COLO829 (cell line): ENCODE results near the gene FER1L5.

ENCODE experiments used
- DNase-seq: peaks from one replicate; pipeline ENCODE4 v3.0.0; 2012; ENCODE audit warnings: low spot score

Gene FER1L5

DNA sequence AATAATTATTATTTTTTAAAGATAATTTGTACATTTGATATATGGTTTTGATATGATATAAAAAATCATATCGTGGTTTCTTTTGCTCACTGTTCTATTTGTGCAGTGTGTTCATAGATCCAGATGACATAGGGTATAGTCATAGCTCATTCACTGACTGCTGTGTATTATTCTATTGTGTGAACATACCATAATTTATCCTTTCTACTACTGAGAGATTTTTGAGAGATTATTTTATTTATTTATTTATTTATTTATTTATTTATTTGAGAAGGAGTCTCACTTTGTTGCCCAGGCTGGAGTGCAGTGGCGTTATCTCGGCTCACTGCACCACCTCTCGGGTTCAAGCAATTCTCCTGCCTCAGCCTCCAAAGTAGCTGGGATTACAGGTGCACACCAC is 39.0 kb downstream of the FER1L5 start:
- no peak for DNase-seq

DNA sequence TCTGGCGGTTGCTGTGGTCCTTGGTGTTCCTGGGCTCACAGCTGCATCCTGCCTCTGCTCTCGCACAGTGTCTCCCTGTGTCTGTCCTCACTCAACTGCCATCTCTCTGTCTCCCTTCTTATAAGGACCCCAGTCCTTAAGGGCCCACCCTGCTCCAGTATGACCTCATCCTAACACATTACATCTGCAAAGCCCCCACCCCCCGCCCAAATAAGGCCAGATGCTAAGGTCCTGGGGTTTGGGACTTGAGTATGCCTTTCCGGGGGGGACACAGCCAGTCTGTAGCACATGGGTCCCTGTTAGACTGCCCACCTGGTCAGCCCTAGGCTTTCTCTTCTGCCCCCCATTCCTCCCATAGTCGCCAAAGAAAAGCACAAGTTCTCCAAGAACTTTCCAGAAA is 40.7 kb downstream of the FER1L5 start:
- DNase-seq = no peak

DNA sequence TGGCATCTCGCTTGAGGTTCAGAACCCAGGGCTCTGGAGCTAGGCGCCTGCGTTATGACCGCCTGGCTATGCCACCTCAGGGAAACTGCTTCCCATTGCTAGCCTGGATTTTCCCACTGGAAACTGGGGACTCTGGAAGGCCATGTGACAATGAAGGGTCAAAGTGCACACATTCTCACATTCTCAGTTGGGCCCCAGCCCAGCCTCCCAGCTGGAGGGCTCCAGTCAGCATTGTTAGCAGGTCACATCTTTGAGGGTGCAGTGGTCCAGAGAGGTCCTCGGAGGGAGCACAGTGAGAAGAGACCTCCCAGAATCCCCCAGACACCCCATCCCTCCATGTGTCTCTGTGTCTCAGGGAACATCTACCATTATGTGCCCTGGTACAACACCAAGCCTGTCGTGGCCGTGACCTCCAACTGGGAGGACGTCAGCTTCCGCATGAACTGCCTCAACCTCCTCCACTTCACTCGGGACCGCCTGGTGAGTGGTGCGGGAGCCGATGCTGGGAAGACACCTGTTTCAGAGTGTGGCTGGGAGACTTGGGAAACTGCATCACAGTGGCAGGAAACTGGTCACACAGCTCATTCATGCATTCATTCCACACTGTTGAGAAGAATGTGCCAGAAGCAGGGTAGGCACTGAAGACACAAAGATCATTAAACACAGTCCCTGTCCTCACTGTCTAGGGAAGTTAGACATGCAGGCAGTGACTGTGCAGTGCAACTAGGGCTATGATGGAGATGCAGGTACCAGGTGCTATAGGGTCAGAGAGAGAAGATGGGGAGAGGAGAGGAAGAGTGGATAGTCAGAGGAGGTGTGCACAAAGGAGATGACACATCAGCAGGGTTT is 41.6 kb downstream of the FER1L5 start:
- DNase-seq = no peak

DNA sequence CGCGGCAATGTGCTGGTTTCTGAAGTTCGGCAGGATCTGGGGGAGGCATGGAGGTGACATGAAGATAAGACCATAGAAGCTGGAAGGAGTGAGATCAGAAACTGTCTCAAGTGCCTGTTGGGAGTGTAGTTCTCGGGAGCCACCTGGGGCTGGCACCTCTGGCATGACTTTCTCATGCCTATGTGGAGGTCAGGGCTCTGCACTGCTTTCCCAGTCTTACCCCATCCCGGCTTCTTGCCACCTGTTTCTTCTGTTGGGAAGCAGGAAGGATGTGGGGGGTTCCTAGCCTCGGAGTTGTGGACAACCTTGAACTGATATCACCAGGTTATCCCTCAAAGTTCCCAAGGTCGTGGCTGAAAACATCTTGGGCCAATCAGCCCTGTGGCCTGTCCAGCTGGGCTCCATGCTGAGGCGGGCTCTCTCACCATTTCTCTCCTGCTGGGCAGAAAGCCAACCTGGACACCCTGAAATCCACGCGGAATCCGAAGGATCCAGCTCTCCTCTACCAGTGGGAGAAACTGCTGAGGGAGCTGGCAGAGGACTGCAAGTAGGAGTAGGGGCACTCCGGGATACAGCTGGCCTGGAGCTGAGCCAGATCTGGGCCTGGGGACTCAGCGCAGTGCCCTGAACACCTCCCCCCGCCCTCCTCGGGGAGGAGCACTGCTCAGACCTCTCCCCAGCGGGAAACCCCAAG is 42.5 kb downstream of the FER1L5 start:
- DNase-seq = no peak

DNA sequence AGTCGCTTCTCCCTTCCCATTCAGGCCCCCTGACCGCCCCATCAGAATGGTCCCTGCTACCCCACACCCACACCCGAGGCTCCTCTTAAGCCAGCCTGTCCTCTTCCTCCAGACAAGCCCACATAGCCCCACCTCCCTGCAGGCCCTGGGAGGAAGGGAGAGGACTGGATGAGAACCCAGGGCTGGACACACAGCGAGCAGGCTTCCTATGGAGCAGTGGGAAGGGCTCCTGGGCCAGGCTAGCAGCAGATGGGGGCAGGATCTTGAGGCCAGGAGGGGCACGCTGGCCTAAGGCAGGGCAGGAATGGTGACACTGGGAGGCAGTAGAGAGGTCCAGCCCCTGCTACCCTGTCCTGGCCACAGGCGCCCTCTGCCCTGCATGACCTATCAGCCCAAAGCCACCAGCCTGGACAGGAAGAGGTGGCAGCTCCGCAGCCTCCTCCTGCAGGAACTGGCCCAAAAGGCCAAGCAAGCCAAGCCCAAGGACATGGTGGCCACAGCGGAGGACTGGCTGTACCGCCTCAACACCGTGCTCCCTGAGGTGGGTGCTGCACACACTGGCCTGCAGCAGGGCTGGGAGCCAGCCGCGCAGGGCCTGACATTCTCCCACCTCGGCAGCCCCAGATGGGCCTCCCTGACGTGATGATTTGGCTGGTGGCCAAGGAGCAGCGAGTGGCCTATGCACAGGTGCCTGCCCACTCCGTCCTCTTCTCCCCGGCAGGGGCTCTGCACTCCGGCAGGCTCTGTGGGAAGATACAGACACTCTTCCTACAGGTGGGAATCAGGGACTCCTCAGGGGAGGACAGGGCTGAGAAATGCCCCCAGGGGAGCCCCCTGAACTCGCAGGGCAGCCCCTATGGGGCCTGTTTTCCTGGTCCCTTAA is 43.3 kb downstream of the FER1L5 start:
- no peak for DNase-seq

DNA sequence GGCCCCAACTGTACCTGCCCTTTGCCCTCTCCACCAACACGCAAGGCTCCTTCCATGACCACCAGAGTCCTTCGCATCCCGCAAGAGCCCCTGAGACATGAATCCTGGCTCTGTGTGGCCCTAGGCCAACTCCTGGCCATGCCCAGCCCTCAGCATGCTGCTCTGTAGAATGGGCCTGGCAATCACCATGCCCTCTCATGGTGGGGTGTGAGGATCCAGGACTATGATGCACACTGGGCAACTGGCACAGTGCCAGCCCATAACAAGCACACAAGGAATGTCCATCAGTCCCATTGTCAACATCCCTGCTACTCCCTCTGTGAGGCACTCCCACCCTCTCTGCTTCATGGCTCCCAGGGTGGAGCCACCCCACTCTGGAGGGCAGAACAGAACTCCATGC is 44.7 kb downstream of the FER1L5 start:
- no peak for DNase-seq

DNA sequence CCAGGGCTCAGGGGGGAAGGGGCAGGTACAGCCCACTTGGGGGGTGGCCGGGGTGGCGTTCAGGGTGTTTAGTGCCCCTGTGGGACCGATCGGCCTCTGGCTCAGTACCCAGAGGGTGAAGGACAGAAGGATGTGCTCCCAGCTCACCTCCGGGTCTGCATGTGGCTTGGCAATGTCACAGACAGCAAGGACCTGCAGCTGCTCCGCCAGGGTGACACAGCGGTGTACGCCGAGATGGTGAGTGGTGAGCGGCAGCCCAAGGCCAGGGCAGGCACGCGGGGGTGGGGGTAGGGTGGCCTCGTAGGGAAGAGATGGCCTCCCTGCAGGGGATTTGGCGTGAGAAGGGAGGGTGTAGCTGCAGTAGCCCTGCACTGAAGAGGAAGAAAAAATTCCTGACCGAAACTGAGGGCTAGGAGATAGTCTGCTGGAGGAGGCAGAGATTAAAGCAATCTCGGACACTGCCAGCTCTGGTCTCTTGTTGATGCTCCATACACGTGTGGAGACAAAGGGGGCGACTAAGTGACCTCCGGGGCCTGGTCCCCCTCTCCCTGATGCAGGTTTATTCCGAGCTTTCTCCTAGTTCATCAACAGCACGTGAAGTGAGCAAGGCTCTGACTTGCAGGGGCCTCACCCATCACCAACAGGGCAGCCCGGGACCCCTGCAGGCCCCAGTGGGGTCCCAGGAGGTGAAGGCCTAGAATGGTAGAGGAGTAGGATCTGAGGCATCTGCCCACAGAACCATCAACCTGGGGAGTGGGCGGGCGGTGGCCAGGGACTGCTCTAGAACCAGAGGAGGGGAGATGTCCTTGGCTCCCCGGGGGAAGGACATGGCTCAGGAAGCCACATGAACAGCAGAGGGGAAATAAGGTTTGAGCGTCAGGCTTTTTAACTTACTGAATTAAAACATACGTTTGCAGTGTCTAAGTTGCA is 45.4 kb downstream of the FER1L5 start:
- no peak for DNase-seq

DNA sequence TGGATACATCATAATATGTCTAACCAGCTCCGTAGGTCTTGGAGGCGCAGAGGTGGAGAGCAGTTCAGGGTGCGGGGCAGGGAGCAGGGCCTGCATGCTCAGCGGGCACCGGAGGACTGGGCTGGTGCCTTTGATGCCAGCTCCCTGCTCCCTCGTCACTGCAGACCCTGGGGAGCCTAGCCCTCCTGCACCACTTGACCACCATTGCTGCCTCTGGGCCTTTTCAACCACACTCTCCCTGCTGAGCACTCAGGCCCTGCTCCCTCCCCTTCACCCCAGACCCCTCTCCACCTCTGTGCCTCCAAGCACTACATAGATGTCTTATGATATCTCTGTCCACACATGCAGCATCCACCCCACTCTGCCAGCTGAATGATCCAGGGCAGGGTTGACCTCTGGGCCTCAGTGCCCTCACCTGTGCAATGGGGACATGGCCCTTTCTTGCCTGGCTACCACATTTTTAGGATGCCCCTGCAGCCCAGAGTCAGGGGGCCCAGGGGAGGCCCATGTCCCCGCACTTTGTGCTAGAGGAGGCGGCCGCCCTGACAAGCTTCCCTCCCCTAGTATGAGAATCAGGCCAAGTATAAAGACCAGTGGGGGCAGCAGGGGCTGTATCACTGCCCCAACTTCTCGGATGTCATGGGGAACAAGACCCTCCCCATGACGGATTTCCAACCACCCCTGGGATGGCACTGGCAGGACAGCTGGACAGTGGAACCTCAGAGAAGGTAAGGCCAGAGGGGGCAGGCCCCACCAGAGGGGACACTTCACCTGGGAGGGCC is 46.3 kb downstream of the FER1L5 start:
- no peak for DNase-seq

DNA sequence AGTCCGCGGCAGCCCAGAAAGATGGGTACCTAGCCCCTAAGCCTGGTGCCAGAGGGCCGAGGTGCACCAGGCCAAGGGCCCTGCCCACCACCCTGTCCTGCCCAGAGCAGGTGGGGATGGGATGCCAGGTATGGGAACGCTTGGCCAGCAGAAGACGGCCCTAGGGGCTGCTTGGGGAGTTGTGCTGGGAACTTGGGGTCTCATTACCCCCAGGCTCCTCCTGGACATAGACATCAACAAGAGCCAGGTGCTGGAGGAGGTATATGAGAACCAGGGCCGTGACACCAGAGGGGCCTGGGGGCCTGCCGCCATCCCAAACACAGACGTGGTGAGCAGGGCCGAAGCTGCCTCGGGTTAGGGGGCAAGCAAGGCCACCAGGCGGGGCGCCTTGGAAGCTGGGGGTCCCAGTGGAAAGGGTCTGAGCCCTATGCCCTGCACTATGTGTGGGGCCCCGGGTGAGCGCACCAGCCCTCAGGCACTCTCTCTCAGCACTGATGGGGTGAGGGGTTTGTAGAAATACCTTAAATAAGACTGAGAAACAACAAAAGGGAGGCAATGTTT is 46.9 kb downstream of the FER1L5 start:
- DNase-seq = no peak

DNA sequence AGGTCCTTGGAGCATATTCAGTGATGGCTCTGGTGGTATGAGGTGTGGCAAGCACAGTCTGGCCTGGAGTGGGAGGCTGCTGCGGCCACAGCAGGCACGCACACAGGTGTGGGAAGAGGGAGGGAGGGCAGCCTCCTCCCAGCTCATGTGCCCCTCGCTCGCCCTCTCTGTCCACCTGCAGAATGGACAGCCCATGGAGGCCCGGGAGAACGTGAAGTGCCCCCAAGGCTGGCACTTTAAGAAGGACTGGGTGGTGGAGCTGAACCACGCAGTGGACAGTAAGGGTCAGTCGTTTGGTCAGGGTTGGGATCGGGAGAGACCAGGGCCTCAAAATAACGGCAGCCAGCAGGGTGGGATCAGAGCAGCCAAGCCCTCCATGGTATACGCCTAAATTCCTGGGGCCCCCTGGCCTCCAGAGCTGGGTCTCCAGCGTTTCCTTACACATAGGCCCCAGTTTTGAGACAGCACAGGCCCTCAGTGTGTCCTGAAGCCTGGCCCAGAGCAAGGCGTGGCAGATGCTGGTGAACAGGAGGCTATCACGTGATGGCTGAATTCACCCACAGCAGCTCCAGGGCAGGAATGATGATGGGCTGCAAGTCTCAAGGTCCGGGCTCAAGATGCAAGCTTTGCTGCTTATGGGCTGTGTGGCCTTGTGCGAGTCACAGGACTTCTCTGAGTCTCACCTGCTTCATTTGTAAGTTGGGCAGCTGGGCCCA is 47.9 kb downstream of the FER1L5 start:
- no peak for DNase-seq

DNA sequence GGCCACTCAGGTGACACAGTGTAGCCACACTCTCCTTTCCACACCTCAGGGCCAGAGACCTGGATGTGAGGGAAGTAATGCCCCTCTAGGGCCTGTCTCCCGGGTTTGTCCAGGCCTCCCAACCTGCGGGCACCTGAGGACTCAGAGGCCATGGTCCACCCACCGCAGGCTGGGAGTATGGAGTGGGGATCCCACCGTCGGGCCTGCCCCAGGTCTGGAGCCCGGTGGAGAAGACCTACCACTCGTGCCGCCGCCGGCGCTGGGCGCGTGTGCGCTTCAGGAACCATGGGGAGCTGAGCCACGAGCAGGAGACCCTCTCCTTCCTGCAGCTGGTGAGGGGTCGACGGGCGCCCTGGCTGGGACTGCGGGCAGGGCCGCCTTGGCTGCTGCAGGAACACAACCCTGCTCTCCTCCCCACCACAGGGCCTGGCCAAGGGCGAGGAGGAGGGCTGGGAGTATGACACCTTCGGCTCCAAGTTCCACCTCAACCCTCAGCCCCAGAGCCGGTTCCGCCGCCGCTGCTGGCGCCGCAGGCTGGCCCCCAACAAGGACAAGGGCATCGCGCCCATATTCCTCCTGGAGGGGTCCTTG is 48.6 kb downstream of the FER1L5 start:
- DNase-seq = no peak

DNA sequence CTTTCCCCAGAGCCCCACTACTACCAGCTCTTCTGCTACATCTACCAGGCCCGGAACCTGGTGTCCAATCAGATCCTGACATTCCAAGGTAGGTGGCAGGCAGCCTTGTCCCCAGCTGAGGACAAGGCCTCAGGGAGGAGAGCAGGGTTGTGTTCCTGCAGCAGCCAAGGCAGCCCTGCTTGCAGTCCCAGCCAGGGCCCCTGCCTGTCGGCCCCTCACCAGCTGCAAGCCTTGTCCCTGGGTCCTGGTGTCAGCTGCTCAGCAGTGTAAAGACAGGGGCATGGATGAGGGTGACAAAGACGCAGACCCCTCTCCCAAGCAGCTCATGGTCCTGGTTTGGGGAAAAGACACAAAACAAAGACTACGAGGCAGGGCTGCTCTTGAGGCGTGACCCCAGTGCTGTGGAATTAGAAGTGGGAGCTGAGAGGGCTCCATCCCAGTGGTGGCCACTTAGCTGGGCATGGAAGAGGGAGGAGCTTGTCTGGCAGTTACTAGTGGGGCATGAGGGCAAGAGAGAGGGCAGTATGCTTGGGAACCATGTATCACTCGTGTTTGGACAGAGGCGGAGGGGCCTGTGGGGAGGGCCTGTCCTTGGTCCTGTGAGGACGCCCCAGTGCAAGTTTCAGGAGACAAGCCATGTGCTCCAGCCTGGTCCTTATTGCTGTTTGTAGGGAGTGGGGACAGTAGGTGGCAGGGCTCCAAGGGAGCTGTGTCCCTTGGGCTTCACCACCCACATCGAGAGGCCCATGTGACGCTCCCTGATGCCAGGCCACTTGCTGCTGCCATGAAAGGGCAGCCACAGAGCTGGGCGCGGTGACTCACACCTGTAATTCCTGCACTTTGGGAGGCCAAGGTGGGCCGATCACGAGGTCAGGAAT is 49.8 kb downstream of the FER1L5 start:
- no peak for DNase-seq

DNA sequence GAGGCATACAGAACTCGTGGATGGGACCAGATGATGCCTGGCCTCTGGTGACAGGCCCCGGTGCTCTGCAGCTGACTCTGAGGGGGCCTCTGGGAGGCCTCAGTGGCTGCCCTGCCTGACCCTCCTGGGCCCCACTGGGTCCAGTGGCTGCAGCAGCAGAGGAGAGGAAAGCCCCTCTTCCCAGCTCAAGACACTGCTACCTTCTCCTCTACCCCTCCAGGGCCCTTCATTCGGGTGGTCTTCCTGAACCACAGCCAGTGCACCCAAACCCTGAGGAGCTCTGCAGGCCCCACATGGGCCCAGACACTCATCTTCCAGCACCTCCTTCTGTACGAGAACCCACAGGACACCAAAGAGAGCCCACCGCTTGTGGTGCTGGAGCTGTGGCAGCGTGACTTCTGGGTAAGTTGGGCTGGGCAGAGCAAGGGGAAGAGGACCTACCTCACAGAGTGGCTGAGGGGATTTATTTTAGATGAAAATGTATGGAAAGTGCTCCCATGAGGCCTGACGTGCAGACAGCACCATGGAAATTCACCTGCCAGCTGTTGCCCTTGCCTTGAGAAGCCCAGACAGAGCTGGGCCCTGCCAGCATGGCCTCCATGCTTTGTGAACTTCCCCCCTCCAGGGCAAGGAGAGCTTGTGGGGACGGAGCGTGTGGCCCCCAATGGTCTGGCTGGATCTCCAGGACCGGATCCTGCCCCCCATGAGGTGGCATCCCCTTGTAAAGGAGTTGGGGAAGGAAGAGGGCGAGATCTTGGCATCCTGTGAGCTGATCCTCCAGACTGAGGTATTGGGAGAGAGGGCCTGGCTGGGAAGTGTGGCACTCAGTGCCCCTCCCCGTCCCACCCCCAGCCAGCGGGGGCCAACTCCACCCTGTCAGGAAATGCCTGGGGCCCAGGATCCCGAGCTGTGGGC is 51.0 kb downstream of the FER1L5 start:
- DNase-seq = no peak

DNA sequence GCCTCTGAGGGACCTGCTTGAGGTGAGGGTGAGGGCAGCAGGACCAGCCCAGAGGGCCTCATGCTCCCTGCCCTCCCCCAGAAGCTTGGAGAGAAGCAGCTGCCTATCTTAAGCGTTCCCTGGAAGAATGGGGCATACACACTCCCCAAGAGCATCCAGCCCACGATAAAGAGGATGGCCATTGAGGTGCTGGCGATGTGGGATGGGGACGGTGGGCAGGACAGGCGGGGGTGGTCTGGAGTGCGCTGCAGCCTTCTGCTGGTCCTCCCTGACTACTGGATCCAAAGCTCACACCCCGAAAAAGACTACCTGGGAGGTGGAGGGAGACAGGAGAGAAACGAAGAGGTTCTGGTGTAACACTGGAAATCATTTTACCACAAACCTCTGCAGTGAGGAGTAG is 51.7 kb downstream of the FER1L5 start:
- DNase-seq = no peak

DNA sequence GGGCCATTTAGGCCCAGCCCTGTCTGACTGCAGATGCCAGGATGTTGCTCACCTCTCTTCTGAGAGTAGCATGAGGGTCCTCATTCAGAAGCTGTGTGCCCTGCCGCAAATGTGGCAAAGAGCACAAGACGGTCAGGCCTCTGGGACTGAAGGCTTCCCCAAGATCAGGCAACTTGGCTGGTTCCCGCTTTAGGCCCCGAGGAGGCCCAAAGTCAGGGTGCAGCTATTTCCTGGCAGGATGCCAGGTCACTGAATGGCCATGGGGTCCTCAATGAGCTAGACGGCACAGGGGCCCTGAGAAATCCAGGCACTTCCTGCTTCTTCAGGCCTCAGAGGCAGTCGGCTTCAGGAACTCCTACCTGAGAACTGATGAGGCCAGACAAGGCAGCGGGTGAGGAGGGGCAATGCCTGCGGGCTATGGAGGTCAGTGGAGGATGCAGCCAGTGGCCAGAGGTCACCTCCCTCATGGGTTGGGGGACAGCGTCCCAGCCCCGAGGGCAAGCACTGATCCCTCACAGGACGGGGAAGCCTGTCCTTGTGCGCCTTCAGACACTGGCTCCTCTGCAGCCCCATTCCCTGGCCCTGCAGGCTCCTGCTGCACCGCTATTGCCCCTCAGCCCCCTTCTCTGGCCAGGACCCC is 52.4 kb downstream of the FER1L5 start:
- no peak for DNase-seq

DNA sequence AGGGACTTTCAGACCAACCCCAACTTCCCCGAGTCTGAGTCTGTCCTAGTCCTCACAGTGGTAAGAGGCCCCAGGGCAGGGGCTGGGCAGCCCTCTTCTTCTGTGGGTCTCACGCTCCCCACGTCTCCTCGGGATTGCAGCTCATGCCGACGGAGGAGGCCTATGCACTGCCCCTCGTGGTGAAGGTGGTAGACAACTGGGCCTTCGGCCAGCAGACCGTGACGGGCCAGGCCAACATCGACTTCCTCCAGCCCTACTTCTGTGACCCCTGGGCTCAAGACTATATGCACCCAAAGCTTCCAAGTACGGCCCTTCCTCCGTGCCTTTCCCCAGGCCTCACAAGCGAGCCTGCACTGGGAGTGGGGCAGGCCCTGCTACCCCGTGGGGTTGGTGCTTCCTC is 53.0 kb downstream of the FER1L5 start:
- DNase-seq = no peak

DNA sequence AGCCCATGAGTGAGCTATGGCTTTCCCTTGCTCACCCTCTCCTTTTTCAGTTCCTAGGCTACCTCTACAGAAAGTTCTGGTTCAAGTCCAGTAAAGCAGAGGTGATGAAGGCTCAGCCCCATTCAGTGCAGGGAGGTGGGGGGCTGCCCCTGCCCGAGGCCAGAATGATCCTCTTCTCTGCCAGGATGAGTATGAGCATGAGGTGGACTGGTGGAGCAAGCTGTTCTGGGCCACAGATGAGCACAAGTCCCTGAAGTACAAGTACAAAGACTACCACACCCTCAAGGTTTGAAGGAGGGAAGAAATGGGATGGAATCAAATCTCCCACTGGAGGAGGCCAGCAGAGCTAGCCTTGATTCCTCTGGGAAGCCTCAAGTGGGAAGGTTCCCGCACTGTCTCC is 54.9 kb downstream of the FER1L5 start:
- no peak for DNase-seq
